Activated CD4-positive, alpha-beta T cell treated with anti-CD3 and anti-CD28 coated beads, Interleukin-2, amount 50 U/mL, for 1 hour (primary cell): ENCODE results near the gene CELF5.

Experiments
- DNase-seq: peaks from one replicate; pipeline ENCODE4 v3.0.0-alpha.2; 2020

The CELF5 gene

DNA sequence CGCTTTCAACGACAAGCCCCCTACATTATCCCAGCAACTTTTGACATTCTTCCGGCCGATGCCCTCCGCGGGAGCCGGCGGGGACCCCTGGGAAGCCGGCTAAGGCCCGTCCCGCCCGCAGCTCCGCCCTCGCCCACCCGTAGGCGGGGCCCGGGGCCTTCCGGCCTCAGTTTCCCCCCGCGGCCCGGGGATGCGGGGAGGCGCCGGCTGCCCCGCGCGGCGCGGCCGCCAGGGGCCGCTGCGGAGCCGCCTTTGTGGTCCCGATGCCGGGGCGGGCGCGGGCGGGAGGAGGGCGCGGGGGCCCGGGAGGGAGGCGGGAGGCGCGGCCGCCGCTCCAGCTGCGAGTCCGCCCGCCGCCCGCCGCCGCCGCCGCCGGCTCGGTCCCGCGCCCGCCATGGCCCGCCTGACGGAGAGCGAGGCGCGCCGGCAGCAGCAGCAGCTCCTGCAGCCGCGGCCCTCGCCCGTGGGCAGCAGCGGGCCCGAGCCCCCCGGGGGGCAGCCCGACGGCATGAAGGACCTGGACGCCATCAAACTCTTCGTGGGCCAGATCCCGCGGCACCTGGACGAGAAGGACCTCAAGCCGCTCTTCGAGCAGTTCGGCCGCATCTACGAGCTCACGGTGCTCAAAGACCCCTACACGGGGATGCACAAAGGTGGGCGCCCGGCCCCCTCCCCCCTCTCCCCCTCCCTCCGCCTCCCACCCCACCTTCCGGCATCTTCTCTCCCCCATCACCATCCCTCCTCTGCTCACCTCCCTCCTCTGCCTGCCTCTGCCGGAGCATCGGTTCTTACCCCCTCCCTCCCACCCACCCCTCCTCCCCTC is at the start of gene CELF5:
CELF5 (plus strand) TSS at position 316 of the 823 bp plus-strand sequence; CDS start at position 395, 79 bp downstream.
- peak; percentile 57 for DNase-seq

DNA sequence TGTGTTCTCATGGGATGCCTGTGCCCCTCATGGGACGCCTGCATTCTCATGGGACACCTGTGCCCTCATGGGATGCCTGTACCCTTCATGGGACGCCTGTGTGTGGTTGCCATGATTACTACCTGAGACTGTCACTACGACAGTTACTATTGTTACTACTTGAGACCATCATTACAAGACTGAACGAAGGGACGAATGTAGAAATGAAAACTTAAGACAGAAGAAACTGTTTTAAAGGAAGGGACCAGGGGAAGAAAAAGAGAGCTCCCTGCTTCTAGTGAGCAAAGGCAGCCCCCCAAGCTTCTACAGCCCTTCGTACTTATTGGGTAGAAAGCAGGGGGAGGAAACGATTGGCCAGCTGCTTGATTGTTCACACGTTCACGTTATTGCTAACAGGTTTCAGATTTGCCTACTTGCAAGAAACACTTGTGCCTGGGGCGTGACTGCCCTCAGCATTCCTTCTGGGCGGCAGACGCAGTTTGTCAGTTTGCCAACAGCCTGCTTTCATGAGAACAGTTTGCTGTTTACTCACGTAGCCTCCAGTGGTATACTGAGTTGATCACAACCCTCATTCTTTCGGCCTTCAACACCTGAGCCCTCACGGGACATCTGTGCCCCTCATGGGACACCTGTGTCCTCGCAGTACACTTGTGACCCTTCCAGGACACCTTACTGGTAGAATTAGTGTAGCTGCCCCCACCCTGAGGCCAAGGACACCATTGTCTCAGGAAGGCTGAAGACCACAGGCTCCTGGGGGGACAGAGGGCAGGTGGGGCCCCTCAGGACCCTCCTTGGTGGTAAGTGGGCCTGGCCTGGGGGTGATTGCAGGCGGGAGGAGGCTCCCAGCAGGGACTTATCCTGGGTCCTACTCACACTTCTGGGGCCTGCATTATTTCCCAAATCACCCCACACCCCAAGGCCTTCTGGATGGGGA is 48.4 kb upstream of the CELF5 start:
- peak; percentile 16 for DNase-seq

DNA sequence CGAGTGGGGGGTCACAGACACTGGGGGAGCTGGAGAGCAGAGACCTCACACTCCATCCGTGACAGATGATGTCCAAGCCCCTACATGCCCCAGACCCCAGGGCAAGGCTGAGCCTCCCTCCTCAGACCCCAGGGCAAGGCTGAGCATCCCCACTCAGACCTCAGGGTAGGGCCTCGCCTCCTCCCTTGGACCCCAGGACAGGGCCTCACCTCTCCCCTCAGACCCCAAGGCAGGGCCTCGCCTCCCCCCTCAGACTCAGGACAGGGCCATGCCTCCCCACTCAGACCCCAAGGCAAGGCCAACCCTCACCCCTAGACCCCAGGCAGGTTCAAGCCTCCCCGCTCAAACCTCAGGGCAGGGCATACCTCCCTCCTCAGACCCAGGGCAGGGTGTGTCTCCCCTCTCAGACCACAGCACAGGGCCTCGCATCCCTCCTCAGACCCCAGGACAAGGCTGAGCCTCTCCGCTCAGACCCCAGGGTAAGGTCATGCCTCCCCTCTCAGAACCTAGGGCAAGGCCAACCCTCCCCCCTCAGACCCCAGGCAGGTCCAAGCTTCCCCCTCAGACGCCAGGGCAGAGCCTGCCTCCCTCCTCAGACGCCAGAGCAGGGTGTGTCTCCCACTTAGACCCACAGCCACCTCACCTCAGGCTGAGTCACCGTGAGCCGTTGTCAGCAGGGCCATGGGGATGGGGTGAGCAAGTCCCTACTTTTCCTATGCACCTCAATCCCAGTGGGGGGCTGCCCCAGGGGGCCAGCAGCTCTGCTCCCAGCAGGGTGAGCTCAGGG is 47.6 kb upstream of the CELF5 start:
- DNase-seq, result peak; percentile 72

DNA sequence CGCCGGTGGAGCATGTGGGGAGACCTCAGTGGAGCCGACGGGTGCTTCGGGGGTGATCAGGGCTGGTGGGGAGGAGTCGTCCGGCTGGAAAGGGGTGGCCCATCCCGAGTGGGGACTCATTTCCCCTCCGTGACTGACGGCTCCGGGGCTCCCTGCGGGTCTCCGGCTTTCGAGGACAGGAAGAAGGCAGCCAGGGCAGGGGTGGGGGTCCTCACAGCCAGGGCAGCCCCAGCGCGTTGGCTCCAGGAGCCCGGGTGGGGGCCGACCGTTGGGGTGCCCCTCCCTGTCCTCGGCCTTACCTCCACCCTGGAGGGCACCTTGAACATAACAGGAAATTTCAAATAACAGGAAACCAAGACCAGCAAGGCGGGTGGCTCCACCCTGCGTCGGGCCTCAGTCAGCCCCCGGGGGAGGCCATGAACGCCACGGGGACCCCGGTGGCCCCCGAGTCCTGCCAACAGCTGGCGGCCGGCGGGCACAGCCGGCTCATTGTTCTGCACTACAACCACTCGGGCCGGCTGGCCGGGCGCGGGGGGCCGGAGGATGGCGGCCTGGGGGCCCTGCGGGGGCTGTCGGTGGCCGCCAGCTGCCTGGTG is 46.0 kb upstream of the CELF5 start, which contains the start of gene S1PR4:
S1PR4 (plus strand) TSS at position 393 of the 596 bp plus-strand sequence; CDS start at position 417, 24 bp downstream.
- DNase-seq, result peak; percentile 65

- peak; percentile 32 for DNase-seq
These were observed 45.3 kb upstream of the CELF5 start for GRCh38 chr19:3178973-3179738.

DNA sequence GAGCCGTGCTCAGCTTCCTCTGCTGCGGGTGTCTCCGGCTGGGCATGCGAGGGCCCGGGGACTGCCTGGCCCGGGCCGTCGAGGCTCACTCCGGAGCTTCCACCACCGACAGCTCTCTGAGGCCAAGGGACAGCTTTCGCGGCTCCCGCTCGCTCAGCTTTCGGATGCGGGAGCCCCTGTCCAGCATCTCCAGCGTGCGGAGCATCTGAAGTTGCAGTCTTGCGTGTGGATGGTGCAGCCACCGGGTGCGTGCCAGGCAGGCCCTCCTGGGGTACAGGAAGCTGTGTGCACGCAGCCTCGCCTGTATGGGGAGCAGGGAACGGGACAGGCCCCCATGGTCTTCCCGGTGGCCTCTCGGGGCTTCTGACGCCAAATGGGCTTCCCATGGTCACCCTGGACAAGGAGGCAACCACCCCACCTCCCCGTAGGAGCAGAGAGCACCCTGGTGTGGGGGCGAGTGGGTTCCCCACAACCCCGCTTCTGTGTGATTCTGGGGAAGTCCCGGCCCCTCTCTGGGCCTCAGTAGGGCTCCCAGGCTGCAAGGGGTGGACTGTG is 44.6 kb upstream of the CELF5 start:
- peak; percentile 12 for DNase-seq

GRCh38 chr19:3183721-3184641 is 40.5 kb upstream of the CELF5 start:
- no peak for DNase-seq

GRCh38 chr19:3184847-3185460 is 39.5 kb upstream of the CELF5 start:
- DNase-seq, result peak; percentile 68

- peak; percentile 94 for DNase-seq
These were observed 38.9 kb upstream of the CELF5 start, which contains the start of gene NCLN for GRCh38 chr19:3185461-3186159. TSS of gene NCLN (plus strand) at chr19:3185930. CDS start at chr19:3186031, 101 bp downstream.

DNA sequence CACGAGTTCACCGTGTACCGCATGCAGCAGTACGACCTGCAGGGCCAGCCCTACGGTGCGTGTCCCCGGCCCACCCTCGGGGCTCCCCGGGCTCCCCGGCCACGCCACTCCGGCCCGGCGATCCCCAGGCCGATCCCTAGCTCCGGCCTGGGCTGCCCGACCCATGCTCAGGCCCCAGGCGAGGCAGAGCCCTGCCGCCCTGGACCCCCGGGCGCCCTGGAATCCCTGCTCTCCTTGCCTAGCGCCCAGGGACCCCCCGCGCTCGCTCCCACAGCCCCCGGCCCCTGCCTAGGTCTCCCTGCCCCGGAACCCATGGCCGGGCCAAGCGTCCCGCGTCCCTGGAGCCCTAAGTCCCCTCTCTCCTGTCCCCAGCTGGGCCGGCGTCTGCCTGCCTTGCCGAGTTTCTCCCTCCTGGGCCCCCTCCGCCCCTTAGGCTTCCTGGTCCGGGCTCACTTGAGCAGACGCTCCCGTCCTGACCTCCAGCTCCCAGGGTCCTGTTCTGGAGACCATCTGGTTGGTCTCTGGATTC is 38.2 kb upstream of the CELF5 start:
- DNase-seq, result no peak

- no peak for DNase-seq
These were observed 37.4 kb upstream of the CELF5 start for GRCh38 chr19:3186891-3187661.

- no peak for DNase-seq
These were observed 36.6 kb upstream of the CELF5 start for GRCh38 chr19:3187662-3188511.

DNA sequence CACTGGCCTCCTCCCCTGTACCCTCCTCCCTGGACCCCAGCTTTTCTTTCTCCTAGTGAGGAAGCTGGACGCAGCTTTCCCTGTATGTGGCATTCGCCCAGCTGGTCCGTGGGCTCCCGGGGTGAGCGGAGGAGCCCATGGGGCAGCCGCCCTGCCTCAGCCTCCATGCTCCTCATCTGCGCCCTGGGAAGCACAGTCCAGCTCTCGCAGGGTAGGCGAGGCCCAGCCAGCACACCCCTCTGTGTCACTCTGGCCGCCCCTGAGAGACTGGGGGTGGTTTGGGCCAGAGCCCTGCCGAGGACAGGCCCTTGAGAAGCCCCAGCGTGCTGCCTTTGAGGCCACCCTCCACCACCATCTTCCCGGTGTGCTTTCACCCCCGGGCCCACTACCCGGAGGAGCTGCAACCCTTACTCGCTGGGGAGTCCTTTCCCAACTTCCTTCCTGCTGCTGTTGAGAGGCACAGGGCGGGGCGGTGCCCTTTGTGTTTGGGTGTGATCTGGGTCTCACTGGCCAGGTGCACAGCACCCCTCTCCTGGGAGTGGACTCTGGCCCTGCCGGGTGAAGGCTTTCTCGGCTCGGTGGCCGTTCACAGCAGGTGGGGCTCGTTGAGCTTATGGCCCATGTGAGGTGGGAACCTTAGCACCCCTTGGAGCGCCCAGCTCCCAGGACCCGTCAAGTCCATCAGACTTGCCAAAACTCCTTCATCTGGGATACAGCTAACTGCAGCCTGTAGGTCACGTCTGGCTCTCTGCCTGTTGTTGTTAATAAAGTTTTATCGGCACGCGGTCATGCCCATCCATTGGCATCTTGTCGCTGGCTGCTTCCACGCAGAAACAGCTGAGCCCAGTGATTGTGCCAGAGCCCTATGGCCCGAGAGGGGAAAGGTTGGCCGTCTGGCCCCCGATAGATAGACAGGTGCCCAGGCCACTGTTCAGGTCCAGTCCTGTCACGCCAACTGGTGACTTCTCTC is 35.5 kb upstream of the CELF5 start:
- no peak for DNase-seq

DNA sequence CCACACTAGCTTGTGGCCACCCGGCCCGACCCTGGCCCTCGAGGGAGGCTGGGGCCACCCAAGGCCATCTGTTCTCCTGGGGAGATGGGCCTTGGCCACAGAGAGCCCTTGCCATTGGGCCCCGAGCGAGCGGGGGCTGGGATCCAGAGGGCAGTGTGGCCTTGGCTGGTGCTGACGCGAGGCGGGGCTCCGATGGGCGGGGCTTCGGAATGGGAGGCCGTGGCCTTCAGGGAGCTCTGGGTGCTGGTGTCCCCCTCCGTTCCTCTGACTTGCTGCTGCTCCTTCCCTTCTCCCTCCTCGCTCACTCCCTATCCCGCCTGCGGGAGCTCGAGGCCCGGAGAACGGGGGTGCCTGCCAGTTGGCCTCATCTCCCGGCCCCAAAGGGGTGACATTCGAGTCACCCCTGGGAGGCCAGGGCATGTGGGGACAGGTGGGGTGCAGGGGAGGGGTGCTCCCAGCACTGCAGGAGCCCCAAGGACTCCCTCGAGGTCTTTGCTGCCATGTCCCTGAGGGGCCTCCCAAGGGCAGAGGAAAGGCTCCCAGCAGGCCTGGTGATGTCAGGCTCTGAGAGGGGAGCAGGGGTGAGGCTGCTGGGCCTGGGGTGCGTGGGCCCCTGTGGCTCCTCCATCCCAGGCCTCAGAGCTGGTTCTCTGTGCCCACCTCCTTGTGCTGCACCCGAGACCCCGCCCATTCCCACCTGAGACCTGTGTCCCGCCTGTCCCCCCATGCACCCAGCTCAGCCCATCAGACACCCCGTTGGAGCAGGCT is 34.6 kb upstream of the CELF5 start:
- no peak for DNase-seq

- no peak for DNase-seq
These were observed 34.0 kb upstream of the CELF5 start for GRCh38 chr19:3190470-3190770.
